Daoy (cell line): ENCODE data around the gene KANSL1. TPM values are rescaled to one million over a fixed set of nuclear protein-coding genes. Genes with fewer than 3 reads are reported as not detected.
A peak's percentile ranks its signal among the peaks of the same experiment; 100 is the strongest.
"Not testable (repeated sequence)": the region's sequence is repeated elsewhere in the genome, so short reads cannot be mapped to it uniquely, and the experiment has no call there.

ENCODE experiments used
- DNase-seq: peaks from one replicate; pipeline ENCODE4 v3.0.0-alpha.2; 2015; ENCODE audit warnings: low read depth
- total RNA-seq: library from RNA; depleted of rRNA; stranded (reverse); fragments of >200 nt; shearing (Covaris generic); gene quantifications from 2 replicates; pipeline ENCODE4 v1.2.3, GENCODE V29; 2014; rRNA removed

Gene KANSL1
- total RNA-seq: 26.8 and 27.1 TPM in 2 replicates

GRCh38 chr17:46193151-46193625 is at the start of gene KANSL1:
KANSL1 (minus strand) TSS chr17:46193429; CDS start chr17:46172143, 21,286 bp downstream.
- peak; percentile 93 for DNase-seq

GRCh38 chr17:46231359-46231758 is 38.1 kb upstream of the KANSL1 start:
- not testable (repeated sequence) for DNase-seq

GRCh38 chr17:46225274-46225794 is 32.1 kb upstream of the KANSL1 start:
- DNase-seq: peak; percentile 93

- peak; percentile 4 for DNase-seq
These were observed 31.6 kb upstream of the KANSL1 start for GRCh38 chr17:46224864-46225263.

GRCh38 chr17:46223041-46223440 is 29.8 kb upstream of the KANSL1 start:
- DNase-seq: not testable (repeated sequence)

- no peak for DNase-seq
These were observed 23.5 kb upstream of the KANSL1 start for GRCh38 chr17:46216682-46217081.

GRCh38 chr17:46212634-46213435 is 19.6 kb upstream of the KANSL1 start:
- peak; percentile 57 for DNase-seq

- no peak for DNase-seq
These were observed 15.8 kb upstream of the KANSL1 start for GRCh38 chr17:46208997-46209396.

GRCh38 chr17:46205975-46206374 is 12.7 kb upstream of the KANSL1 start:
- DNase-seq: no peak

- DNase-seq: no peak
These were observed 9.2 kb upstream of the KANSL1 start for GRCh38 chr17:46202424-46202823.

- DNase-seq: no peak
These were observed 8.3 kb upstream of the KANSL1 start for GRCh38 chr17:46201491-46201890.

GRCh38 chr17:46200197-46200596 is 7.0 kb upstream of the KANSL1 start:
- DNase-seq: no peak

- no peak for DNase-seq
These were observed 6.2 kb upstream of the KANSL1 start for GRCh38 chr17:46199379-46199778.

- no peak for DNase-seq
These were observed 5.0 kb upstream of the KANSL1 start for GRCh38 chr17:46198233-46198632.

GRCh38 chr17:46197530-46197929 is 4.3 kb upstream of the KANSL1 start:
- no peak for DNase-seq

- DNase-seq: no peak
These were observed 2.9 kb upstream of the KANSL1 start for GRCh38 chr17:46195939-46196716.

GRCh38 chr17:46195217-46195855 is 2.1 kb upstream of the KANSL1 start:
- no peak for DNase-seq

- DNase-seq: peak; percentile 19
These were observed 1.4 kb upstream of the KANSL1 start for GRCh38 chr17:46194393-46195216.

GRCh38 chr17:46193626-46194392 is 580 bp upstream of the KANSL1 start:
- peak; percentile 97 for DNase-seq

- DNase-seq: peak; percentile 76
These were observed 634 bp downstream of the KANSL1 start for GRCh38 chr17:46192439-46193150.
